ENCODE results near the gene GRAMD1A. TPM values are rescaled to one million over a fixed set of nuclear protein-coding genes. Genes with fewer than 3 reads are reported as not detected.

The GRAMD1A gene
- total RNA-seq, 1 donor from 2014 or later: 88.0 TPM

DNA sequence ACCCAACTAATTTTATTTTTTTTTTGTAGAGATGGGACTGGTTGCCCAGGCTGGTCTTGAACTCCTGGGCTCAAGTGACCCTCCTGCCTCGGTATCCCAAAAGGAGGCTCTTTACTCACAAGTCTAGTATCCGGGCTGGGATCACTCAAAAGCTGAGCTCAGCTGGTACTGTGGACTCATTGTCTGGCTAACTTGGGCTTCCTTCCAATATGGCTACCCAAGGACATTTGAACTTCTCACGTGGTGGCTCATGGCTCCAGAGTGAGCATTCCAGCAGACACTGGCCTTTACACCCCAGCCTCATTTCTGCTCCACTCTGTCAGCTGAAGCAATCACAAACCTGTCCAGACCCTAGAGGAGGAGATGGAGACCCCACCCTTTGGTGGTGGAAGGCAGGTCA lies 70.3 kb downstream of the GRAMD1A start:
- Histone ChIP-seq H3K27me3 (ENCODE audit: control insufficient read depth, insufficient read depth, low read length) (no peaks in the 10 kb centered on the region), H3K4me3 (ENCODE audit: low read depth, low read length) (no peak overlapping the region), H3K36me3 (ENCODE audit: control insufficient read depth, insufficient read depth, low read length) (no peaks in the 10 kb centered on the region)
- no peak for TF ChIP-seq CTCF (IDR thresholded peaks at IDR 0.05; ENCODE audit: insufficient read depth, low read length, poor library complexity, severe bottlenecking)
- DNase-seq (ENCODE audit: low read depth): no peak

DNA sequence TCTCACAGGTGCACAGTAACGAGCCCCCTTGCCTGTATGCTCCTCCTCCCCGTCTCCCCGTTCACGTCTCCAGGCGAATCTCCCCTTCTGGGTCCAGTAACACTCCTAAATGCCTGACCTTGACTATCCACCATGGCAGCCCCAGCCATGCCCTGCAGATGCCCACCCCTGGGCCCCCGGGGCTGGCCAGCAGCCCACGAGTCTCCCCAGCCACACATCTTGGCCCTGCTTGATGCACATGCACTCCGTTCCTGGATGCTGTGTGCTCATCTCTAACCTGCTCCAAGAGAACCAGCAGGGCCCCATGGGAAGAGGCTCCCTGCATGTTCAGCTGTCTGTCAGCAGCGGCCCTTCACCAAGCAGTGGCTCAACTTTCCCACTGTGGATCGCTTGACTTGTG lies 73.4 kb downstream of the GRAMD1A start:
- H3K4me3 ChIP-seq (ENCODE audit: low read depth, low read length): no peak overlapping the region
- DNase-seq (ENCODE audit: low read depth): no peak
- H3K36me3 ChIP-seq (ENCODE audit: control insufficient read depth, insufficient read depth, low read length): no peaks in the 10 kb centered on the region
- H3K27me3 ChIP-seq (ENCODE audit: control insufficient read depth, insufficient read depth, low read length): no peaks in the 10 kb centered on the region
- TF ChIP-seq CTCF (IDR thresholded peaks at IDR 0.05; ENCODE audit: insufficient read depth, low read length, poor library complexity, severe bottlenecking): no peak

DNA sequence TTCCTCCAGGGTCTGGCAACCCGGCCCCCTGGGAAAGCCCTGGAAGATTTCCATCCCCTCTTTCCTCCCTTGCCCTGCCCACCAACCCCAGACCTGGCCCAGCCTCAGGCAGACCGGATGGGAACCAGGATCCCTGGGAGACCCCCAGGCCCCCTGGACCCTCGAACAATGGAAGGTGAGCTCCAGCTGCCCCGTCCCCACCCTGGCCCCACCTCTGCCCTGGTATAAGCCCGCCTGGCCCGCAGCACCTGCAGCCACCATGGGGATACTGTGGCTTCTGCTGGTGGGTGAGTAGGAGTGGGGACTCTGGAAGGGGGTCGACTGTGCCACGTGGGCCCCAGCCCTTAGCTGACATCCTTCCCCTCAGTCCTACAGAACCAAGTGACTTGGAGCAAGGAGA lies 73.8 kb downstream of the GRAMD1A start:
- DNase-seq (ENCODE audit: low read depth): no peak
- Histone ChIP-seq H3K36me3 (ENCODE audit: control insufficient read depth, insufficient read depth, low read length) (no peaks in the 10 kb centered on the region), H3K4me3 (ENCODE audit: low read depth, low read length) (no peak overlapping the region), H3K27me3 (ENCODE audit: control insufficient read depth, insufficient read depth, low read length) (no peaks in the 10 kb centered on the region)
- TF ChIP-seq CTCF (IDR thresholded peaks at IDR 0.05; ENCODE audit: insufficient read depth, low read length, poor library complexity, severe bottlenecking): no peak

GRCh38 chr19:35074426-35075201 lies 74.5 kb downstream of the GRAMD1A start:
- Histone ChIP-seq H3K27me3 (ENCODE audit: control insufficient read depth, insufficient read depth, low read length) (no peaks in the 10 kb centered on the region), H3K36me3 (ENCODE audit: control insufficient read depth, insufficient read depth, low read length) (no peaks in the 10 kb centered on the region), H3K4me3 (ENCODE audit: low read depth, low read length) (no peak overlapping the region)
- TF ChIP-seq CTCF (IDR thresholded peaks at IDR 0.05; ENCODE audit: insufficient read depth, low read length, poor library complexity, severe bottlenecking): no peak
- DNase-seq (ENCODE audit: low read depth): no peak

DNA sequence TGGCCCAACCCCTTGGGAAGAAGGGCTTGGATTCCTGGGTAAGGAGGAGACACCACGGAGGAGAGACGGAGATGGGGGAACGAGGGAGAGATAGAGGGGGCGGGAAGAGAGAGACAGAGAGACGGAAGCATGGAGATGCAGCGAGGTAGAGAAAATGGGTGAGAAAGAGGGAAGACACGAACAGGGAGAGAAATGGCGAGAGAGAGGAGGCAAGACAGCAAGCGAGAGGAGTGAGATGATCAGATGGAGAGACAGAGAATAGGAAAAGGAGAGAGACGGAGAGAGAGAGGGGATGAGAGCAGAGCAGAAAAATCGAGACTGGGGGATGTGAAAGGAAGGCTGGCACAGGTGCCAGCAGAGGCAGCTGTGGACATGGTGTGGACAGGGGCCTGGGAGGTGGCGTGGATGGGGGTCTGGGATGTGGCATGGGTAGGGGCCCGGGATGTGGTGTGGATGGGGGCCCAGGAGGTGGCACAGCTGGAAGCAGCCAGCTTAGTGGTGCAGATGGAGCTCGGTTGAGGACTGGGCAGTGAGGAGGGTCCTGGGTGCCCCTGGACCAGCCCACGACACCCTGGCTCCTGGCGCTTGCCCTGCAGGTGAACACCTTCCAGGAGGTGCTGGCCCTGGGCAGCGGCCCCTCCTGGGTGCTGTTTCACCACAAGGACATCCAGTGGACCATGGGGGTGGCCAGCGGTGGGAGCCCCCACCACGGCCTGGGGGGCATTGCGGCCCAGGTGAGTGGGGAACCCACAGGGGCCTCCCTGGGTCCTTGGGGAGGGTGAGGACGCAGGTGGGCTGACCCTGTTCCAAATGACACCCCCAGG lies 75.3 kb downstream of the GRAMD1A start:
- no peaks in the 10 kb centered on the region for H3K27me3 ChIP-seq (ENCODE audit: control insufficient read depth, insufficient read depth, low read length)
- TF ChIP-seq CTCF (IDR thresholded peaks at IDR 0.05; ENCODE audit: insufficient read depth, low read length, poor library complexity, severe bottlenecking): no peak
- no peak overlapping the region for H3K4me3 ChIP-seq (ENCODE audit: low read depth, low read length)
- no peaks in the 10 kb centered on the region for H3K36me3 ChIP-seq (ENCODE audit: control insufficient read depth, insufficient read depth, low read length)
- no peak for DNase-seq (ENCODE audit: low read depth)

Data from kidney epithelial cell (primary cell).